SIG-M5 (cell line): ENCODE measurements around the gene F7.

Experiments
- DNase-seq: peaks from one replicate; lab custom pipeline; 2025; lab: John Stamatoyannopoulos, UW

The F7 gene

DNA sequence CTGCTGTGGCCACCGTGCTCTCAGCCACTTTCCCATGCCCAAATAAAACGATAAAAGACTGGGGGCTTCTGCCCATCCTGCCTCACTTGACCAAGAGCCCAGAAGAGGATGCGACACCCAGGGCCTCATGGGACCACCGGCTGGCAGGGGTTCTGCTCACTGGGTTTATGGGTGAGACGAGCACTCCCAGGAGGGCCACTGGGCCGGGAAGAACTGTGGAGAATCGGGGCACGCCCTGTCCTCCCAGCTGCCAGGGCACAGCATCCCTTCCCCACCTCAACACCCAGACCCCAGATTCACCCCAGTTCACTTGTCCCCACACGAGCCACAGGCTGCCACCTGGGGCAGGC, 12.3 kb downstream of the F7 start:
- DNase-seq = no peak

DNA sequence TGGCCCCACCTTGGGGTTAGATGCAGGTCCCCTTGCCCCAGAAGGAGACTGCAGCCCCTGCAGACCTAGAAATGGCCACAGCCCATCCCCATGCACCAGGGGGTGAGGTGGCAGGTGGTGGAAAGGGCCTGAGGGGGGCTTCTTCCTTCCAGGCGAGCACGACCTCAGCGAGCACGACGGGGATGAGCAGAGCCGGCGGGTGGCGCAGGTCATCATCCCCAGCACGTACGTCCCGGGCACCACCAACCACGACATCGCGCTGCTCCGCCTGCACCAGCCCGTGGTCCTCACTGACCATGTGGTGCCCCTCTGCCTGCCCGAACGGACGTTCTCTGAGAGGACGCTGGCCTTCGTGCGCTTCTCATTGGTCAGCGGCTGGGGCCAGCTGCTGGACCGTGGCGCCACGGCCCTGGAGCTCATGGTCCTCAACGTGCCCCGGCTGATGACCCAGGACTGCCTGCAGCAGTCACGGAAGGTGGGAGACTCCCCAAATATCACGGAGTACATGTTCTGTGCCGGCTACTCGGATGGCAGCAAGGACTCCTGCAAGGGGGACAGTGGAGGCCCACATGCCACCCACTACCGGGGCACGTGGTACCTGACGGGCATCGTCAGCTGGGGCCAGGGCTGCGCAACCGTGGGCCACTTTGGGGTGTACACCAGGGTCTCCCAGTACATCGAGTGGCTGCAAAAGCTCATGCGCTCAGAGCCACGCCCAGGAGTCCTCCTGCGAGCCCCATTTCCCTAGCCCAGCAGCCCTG, 12.8 kb downstream of the F7 start:
- no peak for DNase-seq

DNA sequence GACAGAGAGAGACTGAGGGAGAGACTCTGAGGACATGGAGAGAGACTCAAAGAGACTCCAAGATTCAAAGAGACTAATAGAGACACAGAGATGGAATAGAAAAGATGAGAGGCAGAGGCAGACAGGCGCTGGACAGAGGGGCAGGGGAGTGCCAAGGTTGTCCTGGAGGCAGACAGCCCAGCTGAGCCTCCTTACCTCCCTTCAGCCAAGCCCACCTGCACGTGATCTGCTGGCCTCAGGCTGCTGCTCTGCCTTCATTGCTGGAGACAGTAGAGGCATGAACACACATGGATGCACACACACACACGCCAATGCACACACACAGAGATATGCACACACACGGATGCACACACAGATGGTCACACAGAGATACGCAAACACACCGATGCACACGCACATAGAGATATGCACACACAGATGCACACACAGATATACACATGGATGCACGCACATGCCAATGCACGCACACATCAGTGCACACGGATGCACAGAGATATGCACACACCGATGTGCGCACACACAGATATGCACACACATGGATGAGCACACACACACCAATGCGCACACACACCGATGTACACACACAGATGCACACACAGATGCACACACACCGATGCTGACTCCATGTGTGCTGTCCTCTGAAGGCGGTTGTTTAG, 13.7 kb downstream of the F7 start:
- DNase-seq = no peak

DNA sequence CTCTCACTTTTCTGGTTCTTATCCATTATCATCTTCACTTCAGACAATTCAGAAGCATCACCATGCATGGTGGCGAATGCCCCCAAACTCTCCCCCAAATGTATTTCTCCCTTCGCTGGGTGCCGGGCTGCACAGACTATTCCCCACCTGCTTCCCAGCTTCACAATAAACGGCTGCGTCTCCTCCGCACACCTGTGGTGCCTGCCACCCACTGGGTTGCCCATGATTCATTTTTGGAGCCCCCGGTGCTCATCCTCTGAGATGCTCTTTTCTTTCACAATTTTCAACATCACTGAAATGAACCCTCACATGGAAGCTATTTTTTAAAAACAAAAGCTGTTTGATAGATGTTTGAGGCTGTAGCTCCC, 14.2 kb downstream of the F7 start:
- no peak for DNase-seq

GRCh38 chr13:113120300-113121182, 14.9 kb downstream of the F7 start:
- DNase-seq = no peak

DNA sequence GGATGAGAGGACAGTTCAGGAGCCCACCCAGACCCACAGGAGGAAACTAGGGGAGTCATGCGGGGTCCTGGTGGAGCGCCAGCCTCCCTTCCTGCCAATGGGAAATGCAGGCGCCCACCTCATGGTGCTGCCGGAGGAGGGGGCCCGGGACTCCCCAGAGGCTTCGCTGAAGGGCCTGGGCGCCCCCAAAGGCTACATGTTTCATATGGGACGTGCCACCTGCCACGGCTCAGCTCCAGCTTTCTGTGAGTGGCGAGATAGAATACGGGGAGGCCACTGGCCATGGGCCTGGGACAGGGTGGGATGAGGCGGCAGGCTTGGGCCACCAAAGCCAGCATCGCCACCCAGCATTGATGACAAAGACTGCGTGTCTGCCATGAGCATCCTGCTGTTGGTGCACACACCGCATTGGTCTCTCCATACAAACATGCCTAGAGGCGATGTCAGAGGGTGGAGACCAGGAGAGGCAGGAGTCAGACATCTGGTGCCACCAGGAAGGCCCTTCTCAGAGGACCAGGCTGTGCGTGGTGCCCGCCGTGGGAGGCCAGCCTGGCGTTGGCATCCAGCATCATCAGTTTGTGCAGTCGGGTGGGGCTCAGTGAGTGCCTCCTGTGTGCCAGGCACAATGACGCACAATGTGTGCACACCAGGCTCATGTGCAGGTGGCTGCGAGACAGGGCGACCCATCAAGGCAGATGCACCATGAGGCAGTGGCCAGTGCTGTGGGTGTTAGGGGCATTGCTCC, 15.8 kb downstream of the F7 start:
- no peak for DNase-seq

GRCh38 chr13:113121928-113122471, 16.4 kb downstream of the F7 start:
- no peak for DNase-seq

- DNase-seq = no peak
These were observed 17.1 kb downstream of the F7 start, which contains the start of gene F10 for GRCh38 chr13:113122550-113123225. Gene F10 (plus strand): TSS chr13:113122799. CDS start chr13:113122856, 57 bp downstream.

- no peak for DNase-seq
These were observed 17.9 kb downstream of the F7 start for GRCh38 chr13:113123226-113124201.

- no peak for DNase-seq
These were observed 18.8 kb downstream of the F7 start for GRCh38 chr13:113124211-113124970.

- no peak for DNase-seq
These were observed 20.1 kb downstream of the F7 start for GRCh38 chr13:113125506-113126264.

DNA sequence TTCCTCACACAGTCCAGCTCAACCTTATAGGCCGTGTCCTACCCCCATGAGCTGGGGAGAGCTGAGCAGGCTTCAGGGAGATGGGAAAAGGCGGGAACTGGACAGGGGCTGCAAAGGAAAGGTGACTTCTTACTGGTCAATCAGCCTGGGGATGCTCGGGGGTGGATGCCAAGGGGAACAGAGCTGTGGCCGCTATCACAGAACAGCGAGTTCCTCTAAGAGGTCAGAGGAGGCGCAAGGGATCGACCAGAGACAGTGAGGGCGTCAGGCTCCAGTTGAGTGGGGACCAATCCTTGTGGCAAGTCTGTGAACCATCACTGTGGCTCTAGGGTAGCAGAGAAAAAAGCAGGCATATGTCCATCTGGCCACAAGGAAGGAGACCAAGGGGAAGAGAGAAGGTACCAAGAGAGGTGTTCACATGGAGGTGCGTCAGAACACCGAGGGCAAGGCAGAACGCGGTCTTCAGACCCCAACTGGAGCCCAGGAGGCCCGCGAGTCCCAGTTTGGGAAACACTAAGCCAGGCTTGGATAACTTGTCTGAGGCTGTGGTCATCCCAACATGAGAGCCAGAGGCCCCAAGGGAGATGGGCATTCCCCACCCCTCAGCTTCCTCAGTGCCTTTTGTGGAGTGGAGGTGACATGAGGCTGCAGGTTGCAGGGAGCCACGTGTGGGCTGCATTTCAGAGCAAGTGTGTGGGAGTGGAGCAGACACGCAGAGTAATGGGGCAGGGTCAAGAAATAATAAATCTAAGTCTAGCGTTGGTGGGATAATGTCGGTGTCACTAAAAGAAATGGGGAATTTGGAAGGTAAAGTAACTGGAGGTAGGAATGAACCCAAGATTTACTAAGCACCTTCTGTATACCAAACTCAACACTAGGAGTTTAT, 20.9 kb downstream of the F7 start:
- DNase-seq = no peak

GRCh38 chr13:113129480-113129879, 23.9 kb downstream of the F7 start:
- DNase-seq = no peak

- DNase-seq = no peak
These were observed 24.5 kb downstream of the F7 start for GRCh38 chr13:113129921-113130750.

GRCh38 chr13:113135281-113135760, 29.7 kb downstream of the F7 start:
- no peak for DNase-seq

DNA sequence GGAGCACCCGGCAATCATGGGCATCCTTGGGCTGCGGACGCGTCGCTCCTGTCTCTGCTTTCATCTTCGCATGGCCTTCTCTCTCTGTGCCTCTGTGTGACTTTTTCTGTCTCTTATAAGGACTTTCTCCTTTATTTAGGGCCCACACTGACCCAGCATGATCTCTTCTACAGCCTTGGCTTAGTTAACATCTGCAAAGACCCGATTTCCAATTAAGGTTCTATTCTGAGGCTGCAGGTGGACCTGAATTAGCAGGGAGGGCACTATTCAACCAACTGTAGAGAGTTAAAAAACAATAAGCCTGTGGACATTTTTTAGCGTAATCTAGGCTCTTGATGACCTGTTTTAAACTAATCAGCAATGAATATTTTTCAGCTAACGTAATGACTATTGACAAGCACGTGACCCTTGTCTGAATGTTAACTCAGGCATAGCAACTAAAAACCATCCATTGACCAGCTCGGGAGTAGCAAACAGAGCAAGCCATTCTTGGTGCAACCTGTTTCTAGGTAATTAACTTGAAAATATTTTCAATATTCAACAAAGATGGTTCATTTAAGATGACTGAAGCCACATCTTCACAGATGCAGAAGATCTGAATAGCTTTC, 32.2 kb downstream of the F7 start:
- no peak for DNase-seq
